HG02798 (cell line): ENCODE measurements around the gene USO1.
"Not testable (repeated sequence)": the region's sequence is repeated elsewhere in the genome, so short reads cannot be mapped to it uniquely, and the experiment has no call there.

Source experiments
- ATAC-seq: cut with Tn5 transposase; IDR thresholded peaks from one replicate; pipeline ENCODE4 v1.9.1; 2021; ENCODE audit warnings: mild to moderate bottlenecking; ENCODE audit not compliant: unreplicated experiment, poor library complexity

USO1 gene

GRCh38 chr4:75745721-75746199, 21.4 kb downstream of the USO1 start:
- ATAC-seq: no peak

GRCh38 chr4:75752637-75753036, 28.3 kb downstream of the USO1 start:
- no peak for ATAC-seq

- no peak for ATAC-seq
Measured at GRCh38 chr4:75769036-75769435, 44.7 kb downstream of the USO1 start.

GRCh38 chr4:75771607-75772006, 47.2 kb downstream of the USO1 start:
- ATAC-seq: no peak

GRCh38 chr4:75777589-75777988, 53.2 kb downstream of the USO1 start:
- ATAC-seq: no peak

GRCh38 chr4:75779105-75779757, 54.9 kb downstream of the USO1 start:
- no peak for ATAC-seq

GRCh38 chr4:75781305-75781704, 56.9 kb downstream of the USO1 start:
- ATAC-seq: no peak

GRCh38 chr4:75786526-75786925, 62.1 kb downstream of the USO1 start:
- no peak for ATAC-seq

- ATAC-seq: no peak
Measured at GRCh38 chr4:75786938-75787337, 62.6 kb downstream of the USO1 start.

- ATAC-seq: no peak
Measured at GRCh38 chr4:75790024-75790423, 65.6 kb downstream of the USO1 start.

- no peak for ATAC-seq
Measured at GRCh38 chr4:75800972-75801371, 76.6 kb downstream of the USO1 start.

GRCh38 chr4:75806035-75806434, 81.7 kb downstream of the USO1 start:
- ATAC-seq: not testable (repeated sequence)

- ATAC-seq: no peak
Measured at GRCh38 chr4:75817901-75818300, 93.5 kb downstream of the USO1 start.

- no peak for ATAC-seq
Measured at GRCh38 chr4:75819121-75819520, 94.7 kb downstream of the USO1 start.

- no peak for ATAC-seq
Measured at GRCh38 chr4:75820197-75820596, 95.8 kb downstream of the USO1 start.

GRCh38 chr4:75820676-75821075, 96.3 kb downstream of the USO1 start:
- no peak for ATAC-seq

- ATAC-seq: no peak
Measured at GRCh38 chr4:75821216-75821615, 96.8 kb downstream of the USO1 start.

- ATAC-seq: no peak
Measured at GRCh38 chr4:75821966-75822365, 97.6 kb downstream of the USO1 start.

- no peak for ATAC-seq
Measured at GRCh38 chr4:75822416-75822815, 98.0 kb downstream of the USO1 start.

- no peak for ATAC-seq
Measured at GRCh38 chr4:75823812-75824211, 99.4 kb downstream of the USO1 start.

- no peak for ATAC-seq
Measured at GRCh38 chr4:75830906-75831305, 106.5 kb downstream of the USO1 start.

GRCh38 chr4:75831856-75832405, 107.6 kb downstream of the USO1 start:
- ATAC-seq: no peak
